HepG2 (cell line): ENCODE measurements around the gene OR2W1. TPM values are rescaled to one million over a fixed set of nuclear protein-coding genes. Genes with fewer than 3 reads are reported as not detected.

ENCODE experiments used
- KDM5A ChIP-seq: fragments of 200-600 bp; sonication (generic); IDR thresholded peaks from 2 replicates; pipeline ENCODE4 v1.7.0; 2018; ENCODE audit warnings: antibody characterized with exemption, mild to moderate bottlenecking, low read length, borderline replicate concordance
- MED8 ChIP-seq: sonication (generic); formaldehyde crosslinking; IDR thresholded peaks from 2 replicates; pipeline ENCODE4 v1.8.1; 2023; ENCODE audit warnings: mild to moderate bottlenecking, missing genetic modification reagents; ENCODE audit not compliant: insufficient replicate concordance
- SAP130 ChIP-seq: IDR thresholded peaks from 2 replicates; pipeline ENCODE4 v1.6.1; 2016; ENCODE audit warnings: low read depth
- U2AF1 ChIP-seq: fragments of 200-400 bp; formaldehyde crosslinking; optimal IDR thresholded peaks from 2 replicates; pipeline ENCODE3; 2017; ENCODE audit warnings: mild to moderate bottlenecking, low read depth, low read length
- ZNF510 ChIP-seq: sonication (generic); formaldehyde crosslinking; IDR thresholded peaks from 2 replicates; pipeline ENCODE4 v1.4.0; 2020; ENCODE audit warnings: low read depth, mild to moderate bottlenecking, missing genetic modification reagents
- ZNF546 ChIP-seq: sonication (generic); formaldehyde crosslinking; conservative IDR thresholded peaks from 2 replicates; pipeline ENCODE4 v1.8.1; 2023; ENCODE audit warnings: mild to moderate bottlenecking, missing genetic modification reagents
- ZNF549 ChIP-seq: sonication (generic); formaldehyde crosslinking; IDR thresholded peaks from 2 replicates; pipeline ENCODE4 v1.5.0; 2020; ENCODE audit warnings: missing genetic modification reagents
- ZNF552 ChIP-seq: sonication (generic); formaldehyde crosslinking; IDR thresholded peaks from 2 replicates; pipeline ENCODE4 v1.9.0; 2022; ENCODE audit warnings: missing genetic modification reagents, mild to moderate bottlenecking, borderline replicate concordance
- ZNF678 ChIP-seq: sonication (generic); formaldehyde crosslinking; IDR thresholded peaks from 2 replicates; pipeline ENCODE4 v1.4.0; 2020; ENCODE audit warnings: mild to moderate bottlenecking, missing genetic modification reagents
- ZNF776 ChIP-seq: sonication (generic); formaldehyde crosslinking; IDR thresholded peaks from 2 replicates; pipeline ENCODE4 v1.4.0; 2020; ENCODE audit warnings: mild to moderate bottlenecking, missing genetic modification reagents
- polyA plus RNA-seq, 8 experiments: library from polyadenylated mRNA; depleted of rRNA in 3 of 8; stranded (reverse) in 7 of 8; unstranded in 1 of 8; fragments of >200 nt; fragmentation: Illumina TruSeq in 4 of 8; extraction: Trizol in 4 of 8; gene quantifications; 2 replicates each; pipeline versions ENCODE4 v1.2.1 to v1.2.3, GENCODE V29; 2011 to 2016; ENCODE audit warnings: low read depth in 4 of 8, missing spikeins in 1 of 8, mixed read lengths in 1 of 8; ENCODE audit not compliant: insufficient read depth in 1 of 8
- total RNA-seq, 5 experiments: library from RNA; depleted of rRNA; stranded (reverse); fragments of >200 nt; fragmentation: Illumina TruSeq; extraction: Trizol; gene quantifications; 2 replicates each; pipeline ENCODE4 v1.2.3, GENCODE V29; 2016; ENCODE audit warnings: low read depth in 1 of 5
- TF ChIP-seq, protein P1 (sequence below): sonication (generic); formaldehyde crosslinking; IDR thresholded peaks from 2 replicates; pipeline ENCODE4 v1.4.0; 2020; ENCODE audit warnings: missing genetic modification reagents, borderline replicate concordance
- TF ChIP-seq, protein P2 (sequence below): fragments of 450-650 bp; IDR thresholded peaks from 2 replicates; pipeline ENCODE4 v1.6.1; 2017
- TF ChIP-seq, protein P3 (sequence below): sonication (generic); formaldehyde crosslinking; IDR thresholded peaks from one replicate; pipeline ENCODE4 v1.5.1; 2020; ENCODE audit warnings: mild to moderate bottlenecking, missing genetic modification reagents; ENCODE audit errors: not compliant biosample characterization
- TF ChIP-seq, protein P4 (sequence below): sonication (generic); formaldehyde crosslinking; IDR thresholded peaks from 2 replicates; pipeline ENCODE4 v1.8.1; 2023; ENCODE audit warnings: mild to moderate bottlenecking, missing genetic modification reagents

OR2W1 gene
- total and polyA plus RNA-seq, 2 of the 13 experiments (the other 11 are each of a cell fraction or from before 2014, with no cell fraction given) = not detected

DNA sequence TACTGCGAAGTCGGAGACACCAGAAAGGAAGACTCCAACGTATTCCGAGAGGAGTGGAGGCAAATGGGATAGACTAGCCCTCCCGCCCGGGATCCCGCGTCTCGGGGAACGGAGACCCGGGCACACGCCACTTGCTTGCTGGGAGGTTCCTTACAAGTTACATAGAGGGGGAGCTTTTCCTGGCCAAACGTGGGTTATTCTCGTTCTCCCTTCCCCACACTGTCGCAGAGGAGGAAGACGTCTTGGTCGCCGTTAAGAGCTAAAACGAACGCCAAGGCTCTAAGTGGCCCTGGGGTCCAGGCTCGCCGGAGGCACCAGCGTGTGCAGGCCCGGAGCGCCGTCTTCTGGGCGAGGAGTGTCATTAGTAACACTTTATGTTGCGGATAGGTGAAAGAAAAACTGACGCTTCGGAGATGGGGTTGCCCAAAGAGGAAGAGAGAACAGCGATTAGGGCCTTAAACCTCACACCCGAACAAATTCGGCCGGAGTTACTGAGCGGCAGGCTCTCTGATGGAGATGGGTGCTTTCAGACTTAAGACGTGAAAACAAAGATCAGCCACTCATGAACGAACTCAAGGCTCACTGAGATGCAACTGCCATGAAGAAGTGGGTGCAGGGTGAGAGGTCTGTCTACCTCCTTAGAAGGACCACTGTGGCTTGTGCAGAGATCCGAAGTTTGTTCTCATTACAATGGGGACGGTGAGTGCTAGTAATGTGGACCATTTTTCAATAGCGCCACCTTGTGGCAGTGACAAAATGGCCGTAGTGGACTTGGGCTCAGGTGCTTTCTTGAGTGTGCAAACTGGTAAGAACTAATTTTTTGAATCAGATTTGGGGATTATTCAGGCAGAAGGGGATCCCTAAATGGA lies 28.2 kb downstream of the OR2W1 start (continued):
- no peak for TF ChIP-seq MED8 (CRISPR knock-in tag)
- no peak for TF ChIP-seq ZNF776 (CRISPR knock-in tag)
- TF ChIP-seq, protein P1, sequence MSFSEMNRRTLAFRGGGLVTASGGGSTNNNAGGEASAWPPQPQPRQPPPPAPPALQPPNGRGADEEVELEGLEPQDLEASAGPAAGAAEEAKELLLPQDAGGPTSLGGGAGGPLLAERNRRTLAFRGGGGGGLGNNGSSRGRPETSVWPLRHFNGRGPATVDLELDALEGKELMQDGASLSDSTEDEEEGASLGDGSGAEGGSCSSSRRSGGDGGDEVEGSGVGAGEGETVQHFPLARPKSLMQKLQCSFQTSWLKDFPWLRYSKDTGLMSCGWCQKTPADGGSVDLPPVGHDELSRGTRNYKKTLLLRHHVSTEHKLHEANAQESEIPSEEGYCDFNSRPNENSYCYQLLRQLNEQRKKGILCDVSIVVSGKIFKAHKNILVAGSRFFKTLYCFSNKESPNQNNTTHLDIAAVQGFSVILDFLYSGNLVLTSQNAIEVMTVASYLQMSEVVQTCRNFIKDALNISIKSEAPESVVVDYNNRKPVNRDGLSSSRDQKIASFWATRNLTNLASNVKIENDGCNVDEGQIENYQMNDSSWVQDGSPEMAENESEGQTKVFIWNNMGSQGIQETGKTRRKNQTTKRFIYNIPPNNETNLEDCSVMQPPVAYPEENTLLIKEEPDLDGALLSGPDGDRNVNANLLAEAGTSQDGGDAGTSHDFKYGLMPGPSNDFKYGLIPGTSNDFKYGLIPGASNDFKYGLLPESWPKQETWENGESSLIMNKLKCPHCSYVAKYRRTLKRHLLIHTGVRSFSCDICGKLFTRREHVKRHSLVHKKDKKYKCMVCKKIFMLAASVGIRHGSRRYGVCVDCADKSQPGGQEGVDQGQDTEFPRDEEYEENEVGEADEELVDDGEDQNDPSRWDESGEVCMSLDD (CRISPR knock-in tag) = peak; percentile 61; the same call in 1 of the 2 replicates
- no peak for TF ChIP-seq ZNF510 (CRISPR knock-in tag)
- TF ChIP-seq ZNF549 (CRISPR knock-in tag) = no peak
- peak; percentile 65 for TF ChIP-seq SAP130 (CRISPR knock-in tag)
- TF ChIP-seq ZNF552 (CRISPR knock-in tag) = no peak
- TF ChIP-seq, protein P2, sequence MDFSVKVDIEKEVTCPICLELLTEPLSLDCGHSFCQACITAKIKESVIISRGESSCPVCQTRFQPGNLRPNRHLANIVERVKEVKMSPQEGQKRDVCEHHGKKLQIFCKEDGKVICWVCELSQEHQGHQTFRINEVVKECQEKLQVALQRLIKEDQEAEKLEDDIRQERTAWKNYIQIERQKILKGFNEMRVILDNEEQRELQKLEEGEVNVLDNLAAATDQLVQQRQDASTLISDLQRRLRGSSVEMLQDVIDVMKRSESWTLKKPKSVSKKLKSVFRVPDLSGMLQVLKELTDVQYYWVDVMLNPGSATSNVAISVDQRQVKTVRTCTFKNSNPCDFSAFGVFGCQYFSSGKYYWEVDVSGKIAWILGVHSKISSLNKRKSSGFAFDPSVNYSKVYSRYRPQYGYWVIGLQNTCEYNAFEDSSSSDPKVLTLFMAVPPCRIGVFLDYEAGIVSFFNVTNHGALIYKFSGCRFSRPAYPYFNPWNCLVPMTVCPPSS = no peak
- TF ChIP-seq ZNF546 (CRISPR knock-in tag) = no peak
- TF ChIP-seq, protein P3, sequence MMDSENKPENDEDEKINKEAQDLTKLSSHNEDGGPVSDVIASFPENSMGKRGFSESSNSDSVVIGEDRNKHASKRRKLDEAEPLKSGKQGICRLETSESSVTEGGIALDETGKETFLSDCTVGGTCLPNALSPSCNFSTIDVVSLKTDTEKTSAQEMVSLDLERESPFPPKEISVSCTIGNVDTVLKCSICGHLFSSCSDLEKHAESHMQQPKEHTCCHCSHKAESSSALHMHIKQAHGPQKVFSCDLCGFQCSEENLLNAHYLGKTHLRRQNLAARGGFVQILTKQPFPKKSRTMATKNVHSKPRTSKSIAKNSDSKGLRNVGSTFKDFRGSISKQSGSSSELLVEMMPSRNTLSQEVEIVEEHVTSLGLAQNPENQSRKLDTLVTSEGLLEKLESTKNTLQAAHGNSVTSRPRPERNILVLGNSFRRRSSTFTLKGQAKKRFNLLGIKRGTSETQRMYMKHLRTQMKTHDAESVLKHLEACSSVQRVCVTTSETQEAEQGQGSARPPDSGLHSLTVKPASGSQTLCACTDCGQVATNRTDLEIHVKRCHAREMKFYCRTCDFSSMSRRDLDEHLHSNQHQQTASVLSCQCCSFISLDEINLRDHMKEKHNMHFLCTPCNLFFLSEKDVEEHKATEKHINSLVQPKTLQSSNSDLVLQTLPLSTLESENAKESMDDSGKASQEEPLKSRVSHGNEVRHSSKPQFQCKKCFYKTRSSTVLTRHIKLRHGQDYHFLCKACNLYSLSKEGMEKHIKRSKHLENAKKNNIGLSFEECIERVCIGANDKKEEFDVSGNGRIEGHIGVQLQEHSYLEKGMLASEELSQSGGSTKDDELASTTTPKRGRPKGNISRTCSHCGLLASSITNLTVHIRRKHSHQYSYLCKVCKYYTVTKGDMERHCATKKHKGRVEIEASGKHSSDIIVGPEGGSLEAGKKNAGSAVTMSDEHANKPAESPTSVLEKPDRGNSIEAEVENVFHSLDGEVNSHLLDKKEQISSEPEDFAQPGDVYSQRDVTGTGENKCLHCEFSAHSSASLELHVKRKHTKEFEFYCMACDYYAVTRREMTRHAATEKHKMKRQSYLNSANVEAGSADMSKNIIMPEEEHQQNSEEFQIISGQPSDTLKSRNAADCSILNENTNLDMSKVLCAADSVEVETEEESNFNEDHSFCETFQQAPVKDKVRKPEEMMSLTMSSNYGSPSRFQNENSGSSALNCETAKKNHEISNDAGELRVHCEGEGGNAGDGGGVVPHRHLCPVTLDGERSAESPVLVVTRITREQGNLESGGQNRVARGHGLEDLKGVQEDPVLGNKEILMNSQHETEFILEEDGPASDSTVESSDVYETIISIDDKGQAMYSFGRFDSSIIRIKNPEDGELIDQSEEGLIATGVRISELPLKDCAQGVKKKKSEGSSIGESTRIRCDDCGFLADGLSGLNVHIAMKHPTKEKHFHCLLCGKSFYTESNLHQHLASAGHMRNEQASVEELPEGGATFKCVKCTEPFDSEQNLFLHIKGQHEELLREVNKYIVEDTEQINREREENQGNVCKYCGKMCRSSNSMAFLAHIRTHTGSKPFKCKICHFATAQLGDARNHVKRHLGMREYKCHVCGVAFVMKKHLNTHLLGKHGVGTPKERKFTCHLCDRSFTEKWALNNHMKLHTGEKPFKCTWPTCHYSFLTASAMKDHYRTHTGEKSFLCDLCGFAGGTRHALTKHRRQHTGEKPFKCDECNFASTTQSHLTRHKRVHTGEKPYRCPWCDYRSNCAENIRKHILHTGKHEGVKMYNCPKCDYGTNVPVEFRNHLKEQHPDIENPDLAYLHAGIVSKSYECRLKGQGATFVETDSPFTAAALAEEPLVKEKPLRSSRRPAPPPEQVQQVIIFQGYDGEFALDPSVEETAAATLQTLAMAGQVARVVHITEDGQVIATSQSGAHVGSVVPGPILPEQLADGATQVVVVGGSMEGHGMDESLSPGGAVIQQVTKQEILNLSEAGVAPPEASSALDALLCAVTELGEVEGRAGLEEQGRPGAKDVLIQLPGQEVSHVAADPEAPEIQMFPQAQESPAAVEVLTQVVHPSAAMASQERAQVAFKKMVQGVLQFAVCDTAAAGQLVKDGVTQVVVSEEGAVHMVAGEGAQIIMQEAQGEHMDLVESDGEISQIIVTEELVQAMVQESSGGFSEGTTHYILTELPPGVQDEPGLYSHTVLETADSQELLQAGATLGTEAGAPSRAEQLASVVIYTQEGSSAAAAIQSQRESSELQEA = no peak
- TF ChIP-seq, protein P4, sequence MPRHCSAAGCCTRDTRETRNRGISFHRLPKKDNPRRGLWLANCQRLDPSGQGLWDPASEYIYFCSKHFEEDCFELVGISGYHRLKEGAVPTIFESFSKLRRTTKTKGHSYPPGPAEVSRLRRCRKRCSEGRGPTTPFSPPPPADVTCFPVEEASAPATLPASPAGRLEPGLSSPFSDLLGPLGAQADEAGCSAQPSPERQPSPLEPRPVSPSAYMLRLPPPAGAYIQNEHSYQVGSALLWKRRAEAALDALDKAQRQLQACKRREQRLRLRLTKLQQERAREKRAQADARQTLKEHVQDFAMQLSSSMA (CRISPR knock-in tag) = no peak
- peak; percentile 28; the same call in 1 of the 2 replicates for TF ChIP-seq KDM5A
- TF ChIP-seq ZNF678 = no peak
- no peak for TF ChIP-seq U2AF1
